HepG2 (cell line): ENCODE measurements around the gene CHID1. TPM values are rescaled to one million over a fixed set of nuclear protein-coding genes. Genes with fewer than 3 reads are reported as not detected.
A peak's percentile ranks its signal among the peaks of the same experiment; 100 is the strongest.

ENCODE experiments used
- BCL6 ChIP-seq: IDR thresholded peaks from 2 replicates; pipeline ENCODE4 v1.6.1; 2016; ENCODE audit warnings: missing genetic modification reagents, missing compliant biosample characterization
- BRD4 ChIP-seq: sonication (generic); formaldehyde crosslinking; IDR thresholded peaks from 2 replicates; pipeline ENCODE4 v1.4.0; 2020; ENCODE audit warnings: missing genetic modification reagents
- CBFB ChIP-seq: sonication (generic); formaldehyde crosslinking; IDR thresholded peaks from 2 replicates; pipeline ENCODE4 v1.4.0; 2020; ENCODE audit warnings: missing genetic modification reagents
- ETS1 ChIP-seq: sonication (generic); formaldehyde crosslinking; IDR thresholded peaks from 2 replicates; pipeline ENCODE4 v1.4.0; 2020; ENCODE audit warnings: missing genetic modification reagents
- ETV5 ChIP-seq: IDR thresholded peaks from 2 replicates; pipeline ENCODE4 v1.6.1; 2018; ENCODE audit warnings: missing biosample characterization, missing genetic modification reagents, inconsistent platforms, borderline replicate concordance
- ETV6 ChIP-seq: sonication (generic); formaldehyde crosslinking; conservative IDR thresholded peaks from 2 replicates; pipeline ENCODE4 v1.4.0; 2020; ENCODE audit warnings: missing genetic modification reagents
- KLF15 ChIP-seq: sonication (generic); formaldehyde crosslinking; IDR thresholded peaks from 2 replicates; pipeline ENCODE4 v1.8.1; 2023; ENCODE audit warnings: borderline replicate concordance, mild to moderate bottlenecking, inconsistent platforms, missing genetic modification reagents, mixed read lengths
- MTA1 ChIP-seq: sonication (generic); formaldehyde crosslinking; IDR thresholded peaks from 2 replicates; pipeline ENCODE4 v1.4.0; 2020; ENCODE audit warnings: missing genetic modification reagents, mild to moderate bottlenecking, borderline replicate concordance
- NR2F2 ChIP-seq: IDR thresholded peaks from 2 replicates; pipeline ENCODE4 v1.6.1; 2012; ENCODE audit warnings: low read depth, inconsistent platforms, borderline replicate concordance
- POLR2A ChIP-seq, 2 experiments: IDR thresholded peaks; 2 replicates each; pipeline ENCODE4 v1.6.1; 2011; ENCODE audit warnings: low read depth in 2 of 2, low read length in 2 of 2, mild to moderate bottlenecking in 1 of 2, moderate library complexity in 1 of 2; ENCODE audit not compliant: insufficient read depth in 1 of 2
- SMC3 ChIP-seq: IDR thresholded peaks from 2 replicates; pipeline ENCODE4 v1.6.1; 2011; ENCODE audit warnings: low read length, improper control_type of control experiment
- SP1 ChIP-seq, 2 experiments: fragments of 450-650 bp in 1 of 2; sonication (generic) in 1 of 2; formaldehyde crosslinking in 1 of 2; IDR thresholded peaks; 2 replicates each; pipeline versions ENCODE4 v1.4.0 to v1.6.1; 2016 to 2020; ENCODE audit warnings: missing genetic modification reagents in 1 of 2
- STAT5B ChIP-seq: sonication (generic); formaldehyde crosslinking; IDR thresholded peaks from 2 replicates; pipeline ENCODE4 v1.4.0; 2020; ENCODE audit warnings: missing genetic modification reagents
- THAP7 ChIP-seq: sonication (generic); formaldehyde crosslinking; IDR thresholded peaks from 2 replicates; pipeline ENCODE4 v1.8.1; 2023; ENCODE audit warnings: mild to moderate bottlenecking, missing genetic modification reagents
- USF2 ChIP-seq, 2 experiments: sonication (generic) in 1 of 2; formaldehyde crosslinking in 1 of 2; IDR thresholded peaks; 2 replicates each; pipeline versions ENCODE4 v1.5.1 to v1.6.1; 2011 to 2020; ENCODE audit warnings: borderline replicate concordance in 1 of 2, low read depth in 1 of 2, low read length in 1 of 2, mild to moderate bottlenecking in 1 of 2, missing genetic modification reagents in 1 of 2, moderate library complexity in 1 of 2
- ZBTB26 ChIP-seq: IDR thresholded peaks from 2 replicates; pipeline ENCODE4 v1.6.1; 2016; ENCODE audit warnings: missing compliant biosample characterization, missing genetic modification reagents, borderline replicate concordance
- ZBTB7A ChIP-seq: sonication (generic); formaldehyde crosslinking; IDR thresholded peaks from 2 replicates; pipeline ENCODE4 v1.8.0; 2022; ENCODE audit warnings: mild to moderate bottlenecking, missing genetic modification reagents
- ZEB1 ChIP-seq: IDR thresholded peaks from 2 replicates; pipeline ENCODE4 v1.6.1; 2012; ENCODE audit warnings: mild to moderate bottlenecking, low read depth, inconsistent platforms; ENCODE audit not compliant: insufficient replicate concordance
- ZNF276 ChIP-seq: sonication (generic); formaldehyde crosslinking; IDR thresholded peaks from 2 replicates; pipeline ENCODE4 v1.4.0; 2020; ENCODE audit warnings: mild to moderate bottlenecking, low read depth, missing genetic modification reagents
- ZNF33B ChIP-seq: sonication (generic); formaldehyde crosslinking; IDR thresholded peaks from 2 replicates; pipeline ENCODE4 v1.5.1; 2020; ENCODE audit warnings: mild to moderate bottlenecking, missing genetic modification reagents
- ZNF547 ChIP-seq: sonication (generic); formaldehyde crosslinking; IDR thresholded peaks from 2 replicates; pipeline ENCODE4 v1.5.1; 2020; ENCODE audit warnings: mild to moderate bottlenecking, missing genetic modification reagents
- ZNF879 ChIP-seq: sonication (generic); formaldehyde crosslinking; IDR thresholded peaks from 2 replicates; pipeline ENCODE4 v1.8.1; 2023; ENCODE audit warnings: missing genetic modification reagents
- ZSCAN22 ChIP-seq: sonication (generic); formaldehyde crosslinking; IDR thresholded peaks from 2 replicates; pipeline ENCODE4 v1.4.0; 2020; ENCODE audit warnings: mild to moderate bottlenecking, missing genetic modification reagents
- polyA plus RNA-seq, 8 experiments: library from polyadenylated mRNA; depleted of rRNA in 3 of 8; stranded (reverse) in 7 of 8; unstranded in 1 of 8; fragments of >200 nt; fragmentation: Illumina TruSeq in 4 of 8; extraction: Trizol in 4 of 8; gene quantifications; 2 replicates each; pipeline versions ENCODE4 v1.2.1 to v1.2.3, GENCODE V29; 2011 to 2016; ENCODE audit warnings: low read depth in 4 of 8, missing spikeins in 1 of 8, mixed read lengths in 1 of 8; ENCODE audit not compliant: insufficient read depth in 1 of 8
- total RNA-seq, 5 experiments: library from RNA; depleted of rRNA; stranded (reverse); fragments of >200 nt; fragmentation: Illumina TruSeq; extraction: Trizol; gene quantifications; 2 replicates each; pipeline ENCODE4 v1.2.3, GENCODE V29; 2016; ENCODE audit warnings: low read depth in 1 of 5

Gene CHID1
- total and polyA plus RNA-seq, 2 of the 13 experiments (the other 11 are each of a cell fraction or from before 2014, with no cell fraction given): 65.1 to 93.6 TPM

- TF ChIP-seq ZEB1 (no peak), MTA1 (peak; percentile 62; the same call in 1 of the 2 replicates), SP1 (IDR thresholded peaks at IDR 0.05) (no peak), SP1 (CRISPR knock-in tag; IDR thresholded peaks at IDR 0.05) (no peak), ZNF879 (CRISPR knock-in tag) (0 out of 2 replicates have a peak, but pooled peaks have one; percentile 55), ETS1 (CRISPR knock-in tag) (no peak), ZNF33B (CRISPR knock-in tag) (no peak), BCL6 (CRISPR knock-in tag) (no peak; the same call in 1 of the 2 replicates), ZNF547 (CRISPR knock-in tag) (peak; percentile 72; the same call in 1 of the 2 replicates), ZBTB7A (CRISPR knock-in tag) (peak; percentile 30; the same call in 1 of the 2 replicates), CBFB (CRISPR knock-in tag) (0 out of 2 replicates have a peak, but pooled peaks have one; percentile 52), STAT5B (CRISPR knock-in tag) (no peak), POLR2A (IDR thresholded peaks at IDR 0.05; ENCODE audit: insufficient read depth in 1 of 2, low read depth in 2 of 2, low read length in 2 of 2) (peak in 1 of 2 experiments; percentile 56; a peak in 2 of 4 replicates), USF2 (IDR thresholded peaks at IDR 0.05; ENCODE audit: low read depth, low read length) (no peak), USF2 (CRISPR knock-in tag; IDR thresholded peaks at IDR 0.05; ENCODE audit: borderline replicate concordance) (no peak), NR2F2 (peak; percentile 75), ZBTB26 (no peak), KLF15 (CRISPR knock-in tag) (no peak), ETV5 (CRISPR knock-in tag) (peak; percentile 92), SMC3 (no peak), ETV6 (CRISPR knock-in tag) (no peak), THAP7 (CRISPR knock-in tag) (no peak), ZSCAN22 (no peak), BRD4 (no peak; the same call in 1 of the 2 replicates), ZNF276 (no peak)
These were observed 4.3 kb upstream of the CHID1 start (continued) for GRCh38 chr11:914747-915501.
